K562 (cell line): ENCODE data around the gene C1orf116. TPM values are rescaled to one million over a fixed set of nuclear protein-coding genes. Genes with fewer than 3 reads are reported as not detected.

Source experiments
- ARID3B ChIP-seq: fragments of 250-450 bp; sonication (Bioruptor Pico); IDR thresholded peaks from 2 replicates; pipeline ENCODE4 v1.4.0; 2020; ENCODE audit warnings: borderline replicate concordance
- C11orf30 ChIP-seq: fragments of 450-650 bp; IDR thresholded peaks from 2 replicates; pipeline ENCODE4 v1.6.1; 2016; ENCODE audit warnings: low read depth, mild to moderate bottlenecking
- DMBX1 ChIP-seq: fragments of 250-450 bp; sonication (Bioruptor Pico); IDR thresholded peaks from 2 replicates; pipeline ENCODE4 v1.8.0; 2022; ENCODE audit warnings: inconsistent platforms, mild to moderate bottlenecking, moderate library complexity, borderline replicate concordance
- ELF1 ChIP-seq: fragments of 200-800 bp; sonication (Bioruptor generic); IDR thresholded peaks from 2 replicates; pipeline ENCODE4 v1.6.1; 2016; ENCODE audit warnings: missing genetic modification characterization, missing compliant biosample characterization
- FOXJ3 ChIP-seq: sonication (generic); formaldehyde crosslinking; IDR thresholded peaks from 2 replicates; pipeline ENCODE4 v1.4.0; 2020; ENCODE audit warnings: mild to moderate bottlenecking, missing genetic modification reagents
- GABPA ChIP-seq: fragments of 200-800 bp; sonication (Bioruptor generic); conservative IDR thresholded peaks from 2 replicates; pipeline ENCODE4 v1.6.1; 2016; ENCODE audit warnings: low read depth, missing genetic modification characterization, missing compliant biosample characterization
- HSF4 ChIP-seq: fragments of 250-450 bp; sonication (Bioruptor Pico); IDR thresholded peaks from 2 replicates; pipeline ENCODE4 v2.1.2; 2022; ENCODE audit warnings: mild to moderate bottlenecking, moderate library complexity, borderline replicate concordance
- MED1 ChIP-seq: sonication (generic); formaldehyde crosslinking; IDR thresholded peaks from 2 replicates; pipeline ENCODE4 v1.8.1; 2023; ENCODE audit warnings: missing genetic modification reagents, borderline replicate concordance
- PTTG1 ChIP-seq: fragments of 450-650 bp; IDR thresholded peaks from 2 replicates; pipeline ENCODE4 v1.6.1; 2016; ENCODE audit warnings: low read depth, mild to moderate bottlenecking, missing genetic modification characterization, missing compliant biosample characterization
- SRF ChIP-seq, 2 experiments: fragments of 250-450, 450-650 bp in 1 of 2; sonication (Bioruptor Pico) in 1 of 2; sonication (generic) in 1 of 2; formaldehyde crosslinking; IDR thresholded peaks; 2 replicates each; pipeline versions ENCODE4 v1.5.0 to v1.5.1; 2020 to 2022; ENCODE audit warnings: mild to moderate bottlenecking in 1 of 2, missing genetic modification reagents in 1 of 2
- TCF7 ChIP-seq: sonication (generic); IDR thresholded peaks from 2 replicates; pipeline ENCODE4 v1.6.1; 2016; ENCODE audit warnings: antibody characterized with exemption, borderline replicate concordance
- XRCC3 ChIP-seq: fragments of 450-650 bp; IDR thresholded peaks from 2 replicates; pipeline ENCODE4 v1.6.1; 2017; ENCODE audit warnings: mild to moderate bottlenecking, moderate library complexity
- ZFP1 ChIP-seq: fragments of 450-650 bp; formaldehyde crosslinking; IDR thresholded peaks from 2 replicates; pipeline ENCODE4 v1.4.0; 2020; ENCODE audit warnings: mild to moderate bottlenecking, mixed read lengths
- ZNF140 ChIP-seq: fragments of 250-450 bp; sonication (Bioruptor Pico); IDR thresholded peaks from 2 replicates; pipeline ENCODE4 v1.8.0; 2021; ENCODE audit warnings: moderate library complexity, mild to moderate bottlenecking, inconsistent platforms
- ZNF143 ChIP-seq: sonication (generic); formaldehyde crosslinking; IDR thresholded peaks from 2 replicates; pipeline ENCODE4 v1.9.0; 2022; ENCODE audit warnings: mild to moderate bottlenecking, missing genetic modification reagents
- ZNF23 ChIP-seq: fragments of 250-450 bp; sonication (Bioruptor Pico); IDR thresholded peaks from 2 replicates; pipeline ENCODE4 v1.4.0; 2020; ENCODE audit warnings: mild to moderate bottlenecking
- ZNF347 ChIP-seq: fragments of 450-650 bp; formaldehyde crosslinking; IDR thresholded peaks from 2 replicates; pipeline ENCODE4 v1.4.0; 2020; ENCODE audit warnings: low read depth, mild to moderate bottlenecking, moderate library complexity
- ZNF384 ChIP-seq: IDR thresholded peaks from 2 replicates; pipeline ENCODE4 v1.6.1; 2012; ENCODE audit warnings: low read depth, low read length, improper control_type of control experiment
- ZNF780A ChIP-seq: fragments of 250-450 bp; sonication (Bioruptor Pico); IDR thresholded peaks from 2 replicates; pipeline ENCODE4 v1.5.0; 2021; ENCODE audit warnings: mild to moderate bottlenecking
- polyA plus RNA-seq, 8 experiments: library from polyadenylated mRNA; depleted of rRNA in 4 of 8; stranded (reverse) in 5 of 8; unstranded in 3 of 8; fragments of >200 nt; fragmentation: Nextera tagmentation in 2 of 8; fragmentation: Illumina TruSeq in 1 of 8; extraction: Ambion mirVana in 2 of 8; extraction: Trizol in 1 of 8; gene quantifications; 2 replicates each; pipeline versions ENCODE4 v1.2.1 to v1.2.3, GENCODE V29; 2011 to 2014; ENCODE audit warnings: inconsistent platforms in 1 of 8, missing spikeins in 1 of 8
- total RNA-seq, 7 experiments: library from RNA; depleted of rRNA in 6 of 7; stranded (reverse); fragments of >200 nt in 6 of 7; fragmentation: Illumina TruSeq in 2 of 7; extraction: Trizol in 2 of 7; gene quantifications; 2 replicates each; pipeline versions ENCODE4 v1.2.1 to v1.2.3, GENCODE V29; 2011 to 2021; ENCODE audit warnings: low replicate concordance in 1 of 7
- TF ChIP-seq, protein P1 (sequence below): fragments of 200-800 bp; sonication (Bioruptor generic); IDR thresholded peaks from 2 replicates; pipeline ENCODE4 v1.6.1; 2016; ENCODE audit warnings: missing genetic modification characterization, missing compliant biosample characterization
- TF ChIP-seq, protein P2 (sequence below): fragments of 450-650 bp; formaldehyde crosslinking; IDR thresholded peaks from 2 replicates; pipeline ENCODE4 v1.4.0; 2020; ENCODE audit warnings: mild to moderate bottlenecking, mixed read lengths

C1orf116 gene
- total and polyA plus RNA-seq, 9 of the 15 experiments (the other 6 are each of a cell fraction or from before 2014, with no cell fraction given): 0.62 to 3.0 (median 0.95) TPM

- TF ChIP-seq ELF1 (tag) (0 out of 2 replicates have a peak, but pooled peaks have one; percentile 31), PTTG1 (tag) (0 out of 2 replicates have a peak, but pooled peaks have one; percentile 27), HSF4 (no peak), GABPA (tag) (no peak), MED1 (CRISPR knock-in tag) (no peak), SRF (CRISPR knock-in tag; IDR thresholded peaks at IDR 0.05) (peak in 1 of 2 experiments; percentile 45; a peak in 1 of 4 replicates), TCF7 (no peak), ZNF143 (CRISPR knock-in tag) (no peak), ZNF140 (CRISPR knock-in tag) (no peak), XRCC3 (no peak), DMBX1 (CRISPR knock-in tag) (peak; percentile 35; the same call in 1 of the 2 replicates), ZFP1 (CRISPR knock-in tag) (0 out of 2 replicates have a peak, but pooled peaks have one; percentile 53), ARID3B (CRISPR knock-in tag) (no peak), C11orf30 (peak; percentile 29; the same call in 1 of the 2 replicates), ZNF23 (CRISPR knock-in tag) (peak; percentile 37; the same call in 1 of the 2 replicates), FOXJ3 (CRISPR knock-in tag) (no peak), ZNF347 (CRISPR knock-in tag) (no peak), ZNF384 (no peak), ZNF780A (CRISPR knock-in tag) (0 out of 2 replicates have a peak, but pooled peaks have one; percentile 12)
- TF ChIP-seq, protein P1, sequence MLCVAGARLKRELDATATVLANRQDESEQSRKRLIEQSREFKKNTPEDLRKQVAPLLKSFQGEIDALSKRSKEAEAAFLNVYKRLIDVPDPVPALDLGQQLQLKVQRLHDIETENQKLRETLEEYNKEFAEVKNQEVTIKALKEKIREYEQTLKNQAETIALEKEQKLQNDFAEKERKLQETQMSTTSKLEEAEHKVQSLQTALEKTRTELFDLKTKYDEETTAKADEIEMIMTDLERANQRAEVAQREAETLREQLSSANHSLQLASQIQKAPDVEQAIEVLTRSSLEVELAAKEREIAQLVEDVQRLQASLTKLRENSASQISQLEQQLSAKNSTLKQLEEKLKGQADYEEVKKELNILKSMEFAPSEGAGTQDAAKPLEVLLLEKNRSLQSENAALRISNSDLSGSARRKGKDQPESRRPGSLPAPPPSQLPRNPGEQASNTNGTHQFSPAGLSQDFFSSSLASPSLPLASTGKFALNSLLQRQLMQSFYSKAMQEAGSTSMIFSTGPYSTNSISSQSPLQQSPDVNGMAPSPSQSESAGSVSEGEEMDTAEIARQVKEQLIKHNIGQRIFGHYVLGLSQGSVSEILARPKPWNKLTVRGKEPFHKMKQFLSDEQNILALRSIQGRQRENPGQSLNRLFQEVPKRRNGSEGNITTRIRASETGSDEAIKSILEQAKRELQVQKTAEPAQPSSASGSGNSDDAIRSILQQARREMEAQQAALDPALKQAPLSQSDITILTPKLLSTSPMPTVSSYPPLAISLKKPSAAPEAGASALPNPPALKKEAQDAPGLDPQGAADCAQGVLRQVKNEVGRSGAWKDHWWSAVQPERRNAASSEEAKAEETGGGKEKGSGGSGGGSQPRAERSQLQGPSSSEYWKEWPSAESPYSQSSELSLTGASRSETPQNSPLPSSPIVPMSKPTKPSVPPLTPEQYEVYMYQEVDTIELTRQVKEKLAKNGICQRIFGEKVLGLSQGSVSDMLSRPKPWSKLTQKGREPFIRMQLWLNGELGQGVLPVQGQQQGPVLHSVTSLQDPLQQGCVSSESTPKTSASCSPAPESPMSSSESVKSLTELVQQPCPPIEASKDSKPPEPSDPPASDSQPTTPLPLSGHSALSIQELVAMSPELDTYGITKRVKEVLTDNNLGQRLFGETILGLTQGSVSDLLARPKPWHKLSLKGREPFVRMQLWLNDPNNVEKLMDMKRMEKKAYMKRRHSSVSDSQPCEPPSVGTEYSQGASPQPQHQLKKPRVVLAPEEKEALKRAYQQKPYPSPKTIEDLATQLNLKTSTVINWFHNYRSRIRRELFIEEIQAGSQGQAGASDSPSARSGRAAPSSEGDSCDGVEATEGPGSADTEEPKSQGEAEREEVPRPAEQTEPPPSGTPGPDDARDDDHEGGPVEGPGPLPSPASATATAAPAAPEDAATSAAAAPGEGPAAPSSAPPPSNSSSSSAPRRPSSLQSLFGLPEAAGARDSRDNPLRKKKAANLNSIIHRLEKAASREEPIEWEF (CRISPR knock-in tag): peak; percentile 76; the same call in 1 of the 2 replicates
- TF ChIP-seq, protein P2, sequence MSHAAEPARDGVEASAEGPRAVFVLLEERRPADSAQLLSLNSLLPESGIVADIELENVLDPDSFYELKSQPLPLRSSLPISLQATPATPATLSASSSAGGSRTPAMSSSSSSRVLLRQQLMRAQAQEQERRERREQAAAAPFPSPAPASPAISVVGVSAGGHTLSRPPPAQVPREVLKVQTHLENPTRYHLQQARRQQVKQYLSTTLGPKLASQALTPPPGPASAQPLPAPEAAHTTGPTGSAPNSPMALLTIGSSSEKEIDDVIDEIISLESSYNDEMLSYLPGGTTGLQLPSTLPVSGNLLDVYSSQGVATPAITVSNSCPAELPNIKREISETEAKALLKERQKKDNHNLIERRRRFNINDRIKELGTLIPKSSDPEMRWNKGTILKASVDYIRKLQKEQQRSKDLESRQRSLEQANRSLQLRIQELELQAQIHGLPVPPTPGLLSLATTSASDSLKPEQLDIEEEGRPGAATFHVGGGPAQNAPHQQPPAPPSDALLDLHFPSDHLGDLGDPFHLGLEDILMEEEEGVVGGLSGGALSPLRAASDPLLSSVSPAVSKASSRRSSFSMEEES (CRISPR knock-in tag): no peak
These were observed 6.4 kb downstream of the C1orf116 start (continued) for GRCh38 chr1:207026104-207026534.
